Esophagus muscularis mucosa (tissue), 4 donors: ENCODE results near the gene YOD1. TPM values are rescaled to one million over a fixed set of nuclear protein-coding genes. Genes with fewer than 3 reads are reported as not detected.

Source experiments
- DNase-seq: peaks from one replicate; pipeline ENCODE4 v3.0.0-alpha.2; 2017; ENCODE audit errors: extremely low spot score
- H3K27ac ChIP-seq, 4 donors: fragments of 200-600 bp; sonication (generic); replicated peaks in 1 of 4; 1 replicate in 3 of 4; 2 replicates in 1 of 4; pipeline ENCODE4 v1.5.1; 2016 to 2019; ENCODE audit warnings: mild to moderate bottlenecking in 1 of 4
- H3K27me3 ChIP-seq, 4 donors: fragments of 200-600 bp; sonication (generic); one replicate each; pipeline versions ENCODE4 v1.5.1 to v1.6.0; 2016 to 2019
- H3K36me3 ChIP-seq, 4 donors: fragments of 200-600 bp; sonication (generic); one replicate each; pipeline ENCODE4 v1.5.1; 2016 to 2019
- H3K4me1 ChIP-seq, 4 donors: fragments of 200-600 bp; sonication (generic); one replicate each; pipeline ENCODE4 v1.5.1; 2016 to 2019
- H3K4me3 ChIP-seq, 4 donors: fragments of 200-600 bp; sonication (generic); 1 replicate in 2 of 4; 2 replicates in 2 of 4; pipeline ENCODE4 v1.5.1; 2016 to 2019; ENCODE audit warnings: mild to moderate bottlenecking in 4 of 4, moderate library complexity in 1 of 4
- H3K9me3 ChIP-seq, 4 donors: fragments of 200-600 bp; sonication (generic); 1 replicate in 3 of 4; 2 replicates in 1 of 4; pipeline ENCODE4 v1.5.1; 2016 to 2019
- EP300 ChIP-seq: sonication (generic); formaldehyde crosslinking; IDR thresholded peaks from one replicate; pipeline ENCODE4 v1.6.1; 2017; ENCODE audit warnings: antibody characterized with exemption
- POLR2A ChIP-seq: fragments of 450-650 bp; IDR thresholded peaks from one replicate; pipeline ENCODE4 v1.6.1; 2017; ENCODE audit warnings: antibody characterized with exemption, moderate library complexity, mild to moderate bottlenecking, low read depth
- POLR2AphosphoS5 ChIP-seq, 2 donors: sonication (generic); formaldehyde crosslinking; IDR thresholded peaks; one replicate each; pipeline ENCODE4 v1.6.1; 2017; ENCODE audit warnings: antibody characterized with exemption in 2 of 2
- WGBS: methylation state at CpG from one replicate; pipeline ENCODE4 v1.1.5; 2018; 5-methylcytosine and 5-hydroxymethylcytosine counted together
- intact Hi-C: fragments of 100-400 bp; cut with DNase I; formaldehyde crosslinking; loops from one replicate; pipeline ENCODE4 v1.15.1; 2023
- total RNA-seq, 4 donors: library from RNA; depleted of rRNA; stranded (reverse); fragments of >200 nt; gene quantifications; one replicate each; pipeline versions ENCODE4 v1.1.0 to v1.2.1, GENCODE V29; 2016
- TF ChIP-seq, protein P1 (sequence below), 3 experiments: fragments of 200-600 bp in 2 of 3; fragments of 450-650 bp in 1 of 3; sonication (generic) in 2 of 3; IDR thresholded peaks; one replicate each; pipeline ENCODE4 v1.5.1; 2017 to 2019; ENCODE audit warnings: antibody characterized with exemption in 3 of 3, mild to moderate bottlenecking in 2 of 3, moderate library complexity in 1 of 3

The YOD1 gene
- total RNA-seq, 4 donors from 2014 or later = 6.3 to 8.5 (median 7.2) TPM

DNA sequence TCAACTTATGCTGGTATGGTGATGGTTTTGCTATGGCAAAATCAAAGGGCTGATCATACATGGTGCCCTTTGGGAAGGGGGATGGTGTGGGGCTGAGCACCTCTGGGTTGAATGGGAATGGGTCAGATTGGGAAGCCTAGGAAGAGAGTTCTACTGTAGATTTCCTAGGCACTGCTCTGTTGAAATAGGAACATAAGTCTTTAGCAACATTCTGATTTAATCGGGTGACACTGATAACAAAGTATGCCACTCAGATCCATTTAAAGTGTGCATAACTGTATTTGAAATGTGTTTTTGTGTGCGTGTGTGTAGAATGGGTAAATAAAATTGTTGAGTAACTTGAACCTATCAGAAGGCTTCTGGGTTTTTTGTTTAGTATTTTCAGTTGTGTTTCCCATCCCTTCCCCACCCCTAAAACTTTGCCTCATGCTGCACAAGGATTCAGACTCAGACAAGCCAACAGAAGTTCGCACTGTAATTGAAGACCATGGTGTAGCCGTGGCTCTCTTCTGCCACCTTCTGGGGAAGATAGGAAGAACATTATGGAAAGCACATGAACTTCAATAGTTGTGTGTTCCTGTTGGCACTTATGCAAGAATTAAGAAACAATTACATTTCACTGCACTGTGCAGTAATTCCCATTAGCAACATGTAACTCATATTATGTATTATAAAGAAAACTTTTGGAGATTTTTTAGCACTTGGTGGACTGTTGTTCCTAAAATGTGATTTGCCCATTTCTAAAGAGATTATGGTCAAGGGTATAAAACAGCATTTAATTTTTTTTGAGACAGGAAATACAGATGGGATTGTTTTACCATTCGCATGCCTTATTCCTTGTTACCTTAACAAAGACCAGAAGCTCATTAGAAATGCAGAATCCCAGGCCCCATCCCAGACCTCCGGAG, 26.7 kb upstream of the YOD1 start:
- TF ChIP-seq EP300 (no peak), POLR2AphosphoS5 (IDR thresholded peaks at IDR 0.05) (no peak), POLR2A (no peak)
- TF ChIP-seq, protein P1, sequence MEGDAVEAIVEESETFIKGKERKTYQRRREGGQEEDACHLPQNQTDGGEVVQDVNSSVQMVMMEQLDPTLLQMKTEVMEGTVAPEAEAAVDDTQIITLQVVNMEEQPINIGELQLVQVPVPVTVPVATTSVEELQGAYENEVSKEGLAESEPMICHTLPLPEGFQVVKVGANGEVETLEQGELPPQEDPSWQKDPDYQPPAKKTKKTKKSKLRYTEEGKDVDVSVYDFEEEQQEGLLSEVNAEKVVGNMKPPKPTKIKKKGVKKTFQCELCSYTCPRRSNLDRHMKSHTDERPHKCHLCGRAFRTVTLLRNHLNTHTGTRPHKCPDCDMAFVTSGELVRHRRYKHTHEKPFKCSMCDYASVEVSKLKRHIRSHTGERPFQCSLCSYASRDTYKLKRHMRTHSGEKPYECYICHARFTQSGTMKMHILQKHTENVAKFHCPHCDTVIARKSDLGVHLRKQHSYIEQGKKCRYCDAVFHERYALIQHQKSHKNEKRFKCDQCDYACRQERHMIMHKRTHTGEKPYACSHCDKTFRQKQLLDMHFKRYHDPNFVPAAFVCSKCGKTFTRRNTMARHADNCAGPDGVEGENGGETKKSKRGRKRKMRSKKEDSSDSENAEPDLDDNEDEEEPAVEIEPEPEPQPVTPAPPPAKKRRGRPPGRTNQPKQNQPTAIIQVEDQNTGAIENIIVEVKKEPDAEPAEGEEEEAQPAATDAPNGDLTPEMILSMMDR (IDR thresholded peaks at IDR 0.05) = peak; percentile 77 to 89 (median 81)
- no peak overlapping the region for H3K4me3 ChIP-seq
- WGBS = 44% methylated on average over 6 of the region's 6 CpGs
- no peak for DNase-seq
- intact Hi-C loops = loop anchor here (2.0 to 10.0 kb wide), 3 partner anchors 27 to 343 kb away; partner anchors contain the start of gene YOD1
- H3K4me1 ChIP-seq = peaks cover 0 to 30% (median 5%) of the 10 kb centered on the region in 4 donors
- no peaks in the 10 kb centered on the region for H3K9me3 ChIP-seq
- peaks cover 0 to 54% (median 16%) of the 10 kb centered on the region in 4 donors for H3K36me3 ChIP-seq
- no peaks in the 10 kb centered on the region for H3K27me3 ChIP-seq
- no peak overlapping the region for H3K27ac ChIP-seq

DNA sequence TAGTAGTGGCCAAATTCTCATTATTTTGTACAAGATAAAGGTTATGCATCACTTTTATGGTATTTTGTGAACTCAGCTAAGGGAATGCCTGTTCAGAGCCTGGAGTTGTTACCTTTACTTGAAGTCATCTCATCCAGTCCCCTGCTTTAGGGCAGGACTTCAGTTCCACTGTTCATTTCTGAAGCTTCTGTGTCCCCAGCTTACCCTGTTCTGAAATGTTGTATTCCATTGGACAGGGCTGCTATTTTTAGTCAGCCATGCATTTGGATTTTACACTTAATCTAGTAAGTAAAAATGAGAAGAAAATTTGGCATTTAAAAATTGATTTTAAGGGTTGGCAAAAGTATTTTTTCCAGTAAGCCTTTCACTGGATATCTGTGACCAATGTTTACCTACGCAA, 26.0 kb upstream of the YOD1 start:
- Histone ChIP-seq H3K9me3 (no peaks in the 10 kb centered on the region), H3K36me3 (peaks cover 2 to 61% (median 22%) of the 10 kb centered on the region in 4 donors), H3K27me3 (no peaks in the 10 kb centered on the region), H3K4me3 (no peak overlapping the region), H3K27ac (no peak overlapping the region), H3K4me1 (peaks cover 0 to 30% (median 5%) of the 10 kb centered on the region in 4 donors)
- no peak for DNase-seq
- intact Hi-C loops = loop anchor here (2.0 to 10.0 kb wide), 3 partner anchors 26 to 342 kb away; partner anchors contain the start of gene YOD1
- no peak for TF ChIP-seq EP300
- no peak for TF ChIP-seq POLR2AphosphoS5 (IDR thresholded peaks at IDR 0.05)
- TF ChIP-seq POLR2A = no peak
- TF ChIP-seq, protein P1 (IDR thresholded peaks at IDR 0.05) = no peak
- WGBS = 95% methylated on average over 1 of the region's 1 CpG

DNA sequence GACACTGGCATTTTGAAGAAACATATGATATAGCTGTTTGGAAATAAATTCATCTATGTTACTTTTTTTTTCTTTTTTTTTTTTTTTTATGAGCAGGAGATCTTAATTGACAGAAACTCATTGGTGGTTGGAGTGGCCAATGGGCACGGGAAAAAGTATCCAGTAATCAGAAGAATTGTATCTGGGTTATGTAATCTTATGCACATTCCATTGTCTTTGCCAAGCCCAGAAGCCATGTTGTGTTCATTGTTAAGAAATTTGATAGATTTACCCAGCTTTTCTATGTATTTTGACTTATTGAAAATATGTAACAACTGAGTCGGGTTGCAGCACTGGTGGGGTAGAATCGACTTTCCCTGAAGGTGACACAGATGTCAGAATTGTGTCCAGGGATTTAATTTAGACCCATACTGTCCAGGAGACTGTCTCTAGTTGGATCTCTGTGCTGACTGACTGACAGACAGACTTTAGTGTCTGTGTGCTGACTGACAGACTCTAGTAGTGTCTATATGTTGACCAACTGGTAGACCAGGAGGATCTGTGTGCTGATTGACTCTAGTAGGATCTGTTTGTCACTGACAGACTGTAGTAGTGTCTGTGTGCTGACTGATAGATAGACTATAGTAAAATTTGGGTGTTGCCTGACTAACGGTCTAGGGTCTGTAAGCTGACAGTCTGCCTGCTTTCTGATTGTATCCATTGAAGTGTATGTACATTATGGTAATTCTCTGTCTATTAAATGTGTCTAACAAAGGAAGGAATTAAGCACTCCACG, 25.4 kb upstream of the YOD1 start:
- no peak for TF ChIP-seq POLR2A
- no peak for TF ChIP-seq POLR2AphosphoS5 (IDR thresholded peaks at IDR 0.05)
- TF ChIP-seq EP300 = no peak
- TF ChIP-seq, protein P1 (IDR thresholded peaks at IDR 0.05) = no peak
- WGBS = 76% methylated on average over 5 of the region's 5 CpGs
- Histone ChIP-seq H3K4me1 (peaks cover 0 to 30% (median 5%) of the 10 kb centered on the region in 4 donors), H3K4me3 (no peak overlapping the region), H3K9me3 (no peaks in the 10 kb centered on the region), H3K36me3 (peaks cover 9 to 68% (median 29%) of the 10 kb centered on the region in 4 donors), H3K27ac (no peak overlapping the region), H3K27me3 (no peaks in the 10 kb centered on the region)
- intact Hi-C loops = loop anchor here (2.0 to 10.0 kb wide), 3 partner anchors 26 to 342 kb away; partner anchors contain the start of gene YOD1
- no peak for DNase-seq

DNA sequence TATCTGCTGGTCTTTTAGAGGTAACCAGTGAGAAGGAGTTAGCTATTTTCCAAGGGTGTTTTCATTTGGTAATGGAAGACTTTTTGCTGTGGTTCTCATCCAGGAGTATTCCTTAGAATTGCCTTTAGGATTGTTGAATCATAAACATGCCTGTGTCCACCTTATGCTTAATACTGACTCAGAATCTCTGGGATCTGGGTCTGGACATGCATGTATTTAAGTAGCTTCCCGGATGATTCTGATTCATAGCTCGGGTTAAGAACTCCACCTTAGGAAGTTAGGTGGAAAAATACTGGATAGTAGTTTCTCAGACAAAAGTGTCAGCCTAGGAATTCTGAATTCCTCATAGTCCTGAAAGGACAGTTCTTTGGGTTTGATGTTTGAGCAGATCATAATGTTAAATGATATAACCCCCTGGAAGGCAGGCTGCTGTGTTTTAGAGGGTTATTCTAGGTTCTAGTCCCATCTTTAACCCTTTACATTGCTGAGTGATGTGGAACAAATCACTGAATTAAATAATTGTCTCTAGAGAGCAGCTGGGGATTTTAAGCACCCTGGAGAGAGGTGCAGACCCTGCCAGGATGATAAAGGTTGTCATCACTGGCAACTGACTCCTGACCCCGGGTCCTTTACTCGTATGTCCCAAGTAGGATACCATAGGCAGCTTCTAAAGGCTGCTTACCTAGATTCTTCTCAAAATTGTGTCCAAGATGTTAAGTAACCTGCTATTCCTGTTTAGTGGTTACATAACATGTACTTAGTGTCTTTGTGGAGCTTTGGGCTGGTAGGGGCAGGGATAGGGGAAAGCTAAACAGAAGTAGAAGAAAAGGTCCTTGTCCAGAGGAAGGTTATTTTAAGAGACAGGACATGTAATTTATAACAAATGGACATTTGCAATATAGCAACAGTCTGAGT, 23.2 kb upstream of the YOD1 start:
- peaks cover 0 to 36% (median 5%) of the 10 kb centered on the region in 4 donors for H3K4me1 ChIP-seq
- no peak for TF ChIP-seq POLR2A
- TF ChIP-seq, protein P1 (IDR thresholded peaks at IDR 0.05) = no peak
- no peak for TF ChIP-seq EP300
- no peak for TF ChIP-seq POLR2AphosphoS5 (IDR thresholded peaks at IDR 0.05)
- no peak overlapping the region for H3K4me3 ChIP-seq
- no peak for DNase-seq
- H3K27ac ChIP-seq = no peak overlapping the region
- peaks cover 19 to 78% (median 43%) of the 10 kb centered on the region in 4 donors for H3K36me3 ChIP-seq
- H3K27me3 ChIP-seq = no peaks in the 10 kb centered on the region
- 83% methylated on average over 4 of the region's 4 CpGs for WGBS
- no peaks in the 10 kb centered on the region for H3K9me3 ChIP-seq
- intact Hi-C loops = loop anchor here (10.0 kb wide), 1 partner anchor 339 kb away; no protein-coding TSS in a partner anchor
